Measurements from ENCODE around the gene DUSP10.

The DUSP10 gene

DNA sequence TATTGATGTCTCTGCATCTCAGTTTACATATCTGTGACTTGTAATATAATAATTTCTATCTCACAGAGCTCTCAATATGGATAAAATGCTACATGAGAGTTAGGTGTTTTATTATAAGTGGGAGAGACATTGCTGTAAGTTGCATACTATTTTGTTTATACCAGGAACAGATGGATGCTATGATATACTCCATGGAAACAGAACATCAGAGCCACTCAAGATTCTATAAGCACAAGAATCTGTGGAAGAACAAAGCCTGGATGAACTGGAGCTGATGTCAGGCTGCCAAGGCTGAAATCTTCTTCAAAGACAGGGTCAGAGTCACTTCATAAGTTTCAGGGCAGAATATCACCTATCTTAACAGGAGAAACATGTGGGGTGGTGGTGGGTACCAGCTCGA lies 30.2 kb downstream of the DUSP10 start:
- no peak for DNase-seq

DNA sequence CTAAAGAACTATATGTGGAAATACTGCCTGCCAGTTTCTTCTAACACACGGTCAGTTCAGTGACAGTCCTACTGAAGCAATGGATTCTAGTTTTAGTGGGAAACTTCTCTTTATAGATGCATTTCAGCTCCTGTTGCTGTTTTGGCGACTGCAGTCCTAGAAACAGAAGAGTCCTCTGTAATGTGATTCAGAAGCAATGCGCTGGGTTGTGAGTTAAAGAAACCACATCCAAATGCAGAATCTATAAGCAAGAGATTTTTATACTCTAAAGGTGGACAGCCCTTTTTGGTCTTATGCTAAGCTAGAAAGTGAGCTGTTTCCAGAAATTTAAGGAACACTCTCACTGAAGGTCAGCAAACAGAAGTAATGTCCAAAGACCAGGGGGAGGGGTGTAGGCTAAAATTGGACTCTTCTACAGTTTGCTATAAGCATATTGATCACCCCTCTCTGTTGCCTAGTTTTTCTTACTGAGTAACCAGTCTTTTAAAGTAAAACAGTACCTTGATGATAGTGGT lies 30.8 kb downstream of the DUSP10 start:
- DNase-seq: no peak

DNA sequence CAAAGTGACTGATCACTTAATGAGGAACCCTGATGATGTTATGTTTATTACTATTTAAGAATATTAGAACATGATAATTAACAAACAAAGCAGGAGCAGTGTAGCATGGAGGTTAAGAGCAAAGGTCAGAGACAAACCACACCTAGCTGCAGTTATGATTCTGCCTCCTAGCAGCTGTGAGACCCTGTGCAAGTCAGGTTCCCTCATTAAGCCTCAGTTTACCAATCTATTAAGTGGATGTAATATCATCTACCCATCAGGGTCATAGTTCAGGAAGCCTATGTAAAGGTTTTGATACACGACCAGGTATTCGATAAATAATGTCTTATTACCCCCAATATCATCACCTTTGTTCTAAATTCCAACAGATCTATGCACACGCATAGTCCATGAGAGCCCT lies 32.0 kb downstream of the DUSP10 start:
- DNase-seq: no peak

DNA sequence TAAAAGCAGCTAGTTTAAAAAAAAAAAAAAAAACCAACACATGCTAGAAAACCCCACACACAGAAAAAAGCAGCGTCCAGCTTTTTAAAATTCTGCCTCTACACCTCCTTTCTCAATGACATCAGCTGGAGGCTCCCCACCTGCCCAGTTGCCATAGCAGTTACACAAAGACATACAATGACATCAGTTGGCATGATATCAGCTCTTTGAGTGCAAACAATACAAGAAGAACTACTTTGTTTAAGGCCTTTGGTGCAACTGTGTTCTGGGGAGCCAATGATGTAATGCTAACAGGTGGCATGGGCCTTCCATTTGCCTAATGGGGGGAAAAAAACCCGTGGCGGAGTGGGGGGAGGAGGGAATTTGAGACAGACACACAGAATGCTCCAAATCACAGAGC lies 32.9 kb downstream of the DUSP10 start:
- DNase-seq: peak; percentile 68

DNA sequence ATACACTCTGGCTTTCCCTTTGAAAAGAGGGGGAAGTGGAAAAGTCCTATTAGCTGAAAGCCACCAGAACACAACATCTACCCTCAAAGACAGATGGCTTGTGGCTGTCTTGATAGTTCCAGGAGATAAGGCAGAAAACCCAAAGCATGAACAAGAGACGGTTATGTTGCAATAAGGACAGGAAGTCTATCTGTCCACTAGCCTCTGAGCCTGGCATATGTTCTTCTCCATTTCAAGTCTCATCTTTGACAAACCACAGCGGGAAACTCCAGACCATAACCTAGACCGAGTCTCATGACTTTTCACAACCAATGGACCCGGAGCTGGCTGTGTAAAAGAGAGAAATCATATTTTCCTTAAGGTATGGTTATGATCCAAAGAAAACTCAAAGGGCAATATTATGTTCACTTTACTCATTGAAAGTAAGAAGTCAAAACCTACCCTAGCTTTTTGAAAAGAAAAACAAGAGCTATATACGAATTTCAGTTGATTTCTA lies 33.8 kb downstream of the DUSP10 start:
- DNase-seq: no peak

DNA sequence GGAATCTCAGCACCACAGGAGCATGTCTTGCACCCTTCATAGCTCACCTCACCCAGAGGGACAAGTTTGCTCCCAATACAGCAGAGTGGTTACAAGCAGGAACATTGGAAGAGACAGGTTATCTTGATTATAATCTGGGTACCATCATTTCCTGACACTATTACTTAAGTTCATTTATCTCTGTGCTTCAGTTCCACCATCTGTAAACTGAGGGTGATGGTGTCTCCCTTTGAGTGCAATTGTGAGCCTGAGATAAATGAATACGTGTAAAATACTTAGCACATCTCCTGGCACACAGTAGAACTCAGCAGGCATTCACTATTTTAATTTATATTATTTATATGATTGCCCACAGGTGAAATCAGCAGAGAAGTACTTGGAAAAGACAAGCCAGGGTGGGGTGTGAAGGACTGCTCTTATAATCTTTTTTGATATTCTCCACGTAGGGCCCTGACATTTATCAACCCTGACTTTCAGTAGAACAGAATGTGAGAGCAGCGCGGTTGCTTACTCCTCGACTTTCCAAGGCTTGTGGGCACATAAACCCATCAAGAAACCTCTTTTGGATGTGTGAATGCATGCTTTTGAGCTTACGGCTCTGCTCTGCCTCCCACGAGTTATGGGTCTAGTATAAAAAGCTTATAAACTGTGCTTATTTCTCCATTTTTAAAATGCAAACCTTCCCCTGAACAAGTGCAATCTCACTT lies 34.9 kb downstream of the DUSP10 start:
- DNase-seq: no peak

DNA sequence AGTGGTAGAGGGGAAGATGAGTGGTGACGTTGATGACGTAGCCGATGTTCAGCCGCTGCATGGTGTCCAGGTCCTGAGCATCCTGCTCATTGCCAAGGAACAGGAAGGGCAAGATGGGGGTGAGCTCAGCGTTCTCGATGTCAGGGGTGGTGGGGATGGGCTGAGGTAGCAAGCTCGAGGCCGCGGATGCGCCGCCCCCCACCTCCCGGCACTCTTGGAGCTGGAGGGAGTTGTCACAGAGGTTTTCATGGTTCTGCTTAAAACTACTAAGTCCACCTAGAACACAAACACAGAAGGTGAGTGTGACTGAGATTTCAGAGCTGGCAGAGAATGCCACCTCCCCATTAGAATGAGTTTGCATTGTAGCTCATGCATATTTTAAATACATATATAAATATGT lies 35.7 kb downstream of the DUSP10 start:
- DNase-seq: no peak

DNA sequence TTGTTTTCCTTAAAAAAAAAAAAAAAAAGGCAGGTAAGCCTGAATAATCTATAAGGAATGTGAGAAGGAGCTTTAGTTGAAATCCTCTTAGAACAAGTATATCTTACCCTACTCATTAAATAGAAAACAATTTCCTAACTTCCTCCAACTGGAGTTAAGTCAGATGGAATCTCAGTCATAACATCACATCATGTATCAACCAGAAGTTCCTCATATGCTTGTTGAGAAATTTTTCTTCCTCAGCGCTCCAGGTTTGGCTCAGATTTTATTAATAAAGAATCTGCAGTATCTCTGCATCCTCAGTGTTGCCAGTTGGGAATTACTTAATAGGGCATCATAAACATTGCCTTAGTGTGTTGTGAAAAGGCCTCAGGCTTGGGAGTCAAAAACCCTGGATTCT lies 37.6 kb downstream of the DUSP10 start:
- DNase-seq: no peak

DNA sequence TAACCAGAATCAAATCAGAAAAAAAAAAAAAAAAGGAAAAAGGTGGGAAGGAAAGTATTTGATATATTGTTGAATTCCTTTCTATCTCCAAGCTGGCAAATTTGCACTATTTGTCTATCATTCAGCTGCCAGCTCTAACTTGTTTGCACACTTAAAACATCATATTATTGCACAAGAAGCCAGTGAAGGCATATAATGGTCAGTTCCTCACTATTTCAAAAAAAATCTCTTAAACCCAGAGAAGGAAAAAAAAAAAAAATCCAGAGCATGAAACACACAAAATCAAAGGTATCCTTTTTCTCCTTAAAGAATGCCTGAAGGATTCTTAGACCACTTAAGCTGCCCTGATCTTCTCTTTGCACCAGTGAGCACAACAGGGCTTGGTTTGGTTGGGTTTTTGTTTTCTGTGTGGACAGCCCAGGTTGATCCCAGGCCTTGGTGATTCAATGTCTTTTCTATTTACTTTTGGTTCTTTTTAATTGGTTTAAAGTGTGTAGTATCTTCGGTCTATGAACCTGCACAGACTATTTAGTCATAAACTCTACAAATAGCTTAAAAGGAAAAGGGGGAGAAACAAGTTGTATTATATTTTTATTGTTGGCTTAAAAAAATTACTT lies 40.2 kb downstream of the DUSP10 start:
- DNase-seq: no peak

DNA sequence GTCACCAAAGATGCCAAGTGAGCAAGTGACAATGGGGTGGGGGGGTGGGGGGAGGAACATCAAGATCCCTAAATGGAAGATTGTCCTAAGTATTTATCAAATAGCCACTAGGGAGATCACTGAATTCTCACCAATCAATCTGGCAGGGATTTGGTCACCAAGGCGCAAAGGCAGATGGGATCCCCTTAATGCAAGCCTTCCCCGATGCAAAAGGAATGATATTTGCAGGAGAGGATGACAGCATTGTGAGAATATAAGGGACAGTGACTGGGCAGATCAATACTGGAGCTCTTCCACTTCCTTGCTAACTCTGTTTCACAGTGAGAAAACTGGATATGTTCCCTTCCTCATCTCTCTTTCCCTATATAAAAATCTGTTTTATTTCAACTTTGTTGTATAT lies 40.9 kb downstream of the DUSP10 start:
- DNase-seq: no peak

DNA sequence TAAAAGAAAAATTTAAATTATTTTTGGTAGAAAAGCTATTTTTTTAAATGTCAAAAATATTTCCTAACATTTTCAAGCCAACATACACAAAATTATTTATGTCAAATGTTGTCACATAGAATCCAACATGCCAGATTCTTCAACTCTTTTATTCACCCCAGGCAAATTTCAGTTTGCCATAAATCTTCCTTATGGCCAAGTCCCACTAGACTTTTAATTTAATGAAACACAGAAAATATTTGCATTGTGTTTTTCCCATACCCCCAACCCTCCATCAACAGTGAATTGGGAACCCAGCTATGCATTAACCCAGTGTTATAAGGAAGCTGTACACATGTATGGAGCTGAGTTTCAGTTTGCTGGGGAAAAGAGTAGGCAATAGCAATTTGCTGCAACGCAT lies 41.4 kb downstream of the DUSP10 start:
- no peak for DNase-seq

DNA sequence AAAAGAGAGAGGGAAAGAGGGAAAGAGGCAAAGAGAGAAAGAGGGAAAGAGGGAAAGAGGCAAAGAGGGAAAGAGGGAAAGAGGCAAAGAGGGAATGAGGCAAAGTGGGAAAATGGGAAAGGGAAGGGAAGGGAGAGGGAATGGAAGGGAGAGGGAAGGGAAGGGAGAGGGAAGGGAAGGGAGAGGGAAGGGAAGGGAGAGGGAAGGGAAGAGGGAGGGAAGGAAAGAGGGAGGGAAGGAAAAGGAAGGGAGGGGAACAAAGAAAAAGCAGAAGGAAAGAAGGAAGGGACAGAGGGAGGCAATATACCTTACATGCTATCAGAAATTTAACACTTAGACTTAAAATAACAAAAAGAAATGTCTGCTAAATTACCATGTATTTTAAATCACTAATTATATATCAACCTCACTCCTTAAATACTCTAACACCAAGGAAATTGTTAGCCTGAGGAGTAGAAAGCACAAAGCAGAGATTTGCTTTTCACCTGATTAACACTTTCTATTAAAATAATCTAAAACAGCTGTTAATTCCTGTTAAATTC lies 41.8 kb downstream of the DUSP10 start:
- DNase-seq: no peak

DNA sequence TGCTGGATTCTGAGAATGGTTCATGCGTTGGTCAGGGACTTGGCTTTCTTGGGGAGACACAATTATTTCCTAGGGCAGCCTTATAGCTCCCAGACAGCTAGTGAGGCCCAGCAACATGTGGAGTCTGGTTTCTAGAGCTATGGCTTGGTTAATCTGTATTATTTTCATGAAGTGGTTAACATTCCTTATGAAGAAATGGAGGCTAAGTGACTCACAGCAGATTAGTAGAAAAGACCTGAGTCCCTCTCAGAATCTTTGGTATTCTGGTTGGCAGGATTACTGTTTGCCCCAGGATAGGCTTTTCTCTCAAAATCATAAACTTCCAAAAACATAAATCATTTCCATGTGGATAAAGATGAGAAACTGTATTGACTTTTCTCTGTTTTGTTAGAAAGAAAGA lies 42.3 kb downstream of the DUSP10 start:
- no peak for DNase-seq

DNA sequence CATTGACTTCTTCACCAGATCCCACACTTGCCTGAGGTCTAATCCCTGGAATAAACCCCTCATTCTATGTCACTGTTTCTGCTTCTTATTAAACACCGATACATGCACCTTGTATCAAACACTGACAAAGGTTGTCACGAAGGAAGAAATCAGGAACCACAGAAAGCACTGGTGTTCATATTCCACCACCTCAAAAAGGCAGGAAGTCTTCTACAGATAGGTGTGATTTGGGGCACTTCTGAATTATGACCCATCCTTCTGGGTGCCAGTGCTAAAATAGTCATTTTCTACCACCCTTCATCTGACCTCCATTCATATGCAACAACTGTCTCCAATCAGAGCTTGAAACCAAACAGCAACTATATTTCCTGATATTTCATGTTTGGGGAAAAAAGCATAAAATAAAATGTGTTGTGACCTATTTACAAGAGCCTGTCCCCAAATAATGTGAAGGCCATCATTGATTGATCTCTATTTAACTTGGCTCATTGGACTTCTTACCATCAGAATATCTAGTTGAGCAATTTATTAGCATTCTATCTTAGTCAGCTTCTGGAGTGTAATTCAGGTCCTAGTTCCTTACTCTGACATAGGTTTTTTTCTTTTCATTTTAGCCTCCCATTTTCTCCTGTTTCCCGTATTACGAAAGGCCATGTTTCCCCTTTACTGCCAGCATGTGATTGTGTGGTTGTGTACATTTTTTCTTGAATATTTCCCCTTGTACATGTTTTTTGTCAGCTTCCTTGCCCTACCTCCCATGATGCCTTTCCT lies 43.1 kb downstream of the DUSP10 start:
- DNase-seq: no peak

DNA sequence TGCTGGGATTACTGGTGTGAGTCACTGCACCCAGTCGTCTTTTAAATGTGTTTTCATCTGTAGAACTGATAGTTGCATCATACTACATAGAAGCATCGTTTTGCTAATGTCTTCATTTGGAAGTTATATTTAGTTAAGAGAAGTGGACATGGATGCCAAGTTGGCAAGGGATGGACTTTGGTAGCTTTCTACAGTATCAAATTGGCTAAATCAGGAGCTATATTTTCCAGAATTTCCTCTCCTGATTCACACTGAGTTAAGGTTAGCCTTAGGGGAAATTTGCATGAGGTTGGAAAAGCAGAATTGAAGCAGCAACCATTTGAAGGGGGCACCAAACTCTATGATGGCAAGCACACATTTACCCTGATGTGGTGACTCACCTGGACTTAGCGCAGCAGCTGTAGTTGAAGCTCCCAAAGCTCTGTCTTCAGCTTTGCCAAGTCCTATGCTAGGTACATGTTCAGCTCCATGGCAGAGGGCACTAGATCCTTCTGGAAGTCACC lies 43.9 kb downstream of the DUSP10 start:
- no peak for DNase-seq

DNA sequence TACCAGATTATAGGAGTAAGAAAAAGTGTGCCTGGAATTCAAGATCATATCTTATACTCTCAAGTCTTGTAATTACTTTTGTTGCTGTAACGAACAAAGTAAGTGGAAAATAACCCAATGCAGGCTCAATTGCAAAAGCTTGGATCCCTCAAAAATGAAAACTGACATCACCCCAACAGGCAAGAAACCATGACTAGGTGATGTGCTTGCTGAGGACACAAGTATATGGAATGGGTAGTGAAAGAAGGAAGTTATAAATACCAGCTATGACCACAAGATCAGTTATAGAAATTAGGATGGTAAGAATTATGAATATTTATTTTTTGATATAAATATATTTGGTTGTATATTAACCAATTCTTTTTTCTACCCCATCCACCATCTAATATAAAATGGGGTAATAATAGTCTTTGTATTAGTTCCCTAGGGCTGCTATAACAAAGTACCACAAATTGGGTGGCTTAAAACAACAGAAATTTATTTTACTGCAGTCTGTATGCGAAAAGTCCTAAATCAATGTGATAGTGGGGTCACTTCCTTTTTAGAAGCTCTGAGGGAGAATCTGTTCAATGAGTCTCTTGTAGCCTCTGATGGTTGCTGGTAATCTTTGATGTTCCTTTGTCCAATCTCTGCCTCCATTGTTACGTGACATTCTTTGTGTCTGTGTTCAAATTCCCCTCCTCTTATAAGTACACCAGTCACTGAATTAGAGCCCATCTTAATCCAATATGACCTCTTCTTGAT lies 45.0 kb downstream of the DUSP10 start:
- DNase-seq: no peak

DNA sequence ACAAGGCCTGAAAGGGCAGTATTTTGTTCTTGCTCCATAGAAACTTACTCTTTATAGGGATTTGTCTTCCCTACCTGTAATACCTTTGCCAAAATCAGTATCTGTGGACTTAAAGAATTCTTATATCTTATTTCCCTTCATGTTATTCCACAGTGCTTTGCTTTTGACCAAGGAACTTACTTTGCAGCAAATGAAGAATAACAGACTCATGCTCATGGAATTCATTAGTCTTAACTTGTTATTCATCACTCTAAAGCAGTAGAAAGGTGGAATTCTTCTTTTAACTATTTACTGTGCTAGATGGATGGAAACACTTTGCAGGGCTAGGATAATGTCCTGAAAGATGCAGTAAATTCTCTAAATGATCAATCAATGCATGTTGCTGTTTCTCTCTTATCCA lies 45.9 kb downstream of the DUSP10 start:
- no peak for DNase-seq

DNA sequence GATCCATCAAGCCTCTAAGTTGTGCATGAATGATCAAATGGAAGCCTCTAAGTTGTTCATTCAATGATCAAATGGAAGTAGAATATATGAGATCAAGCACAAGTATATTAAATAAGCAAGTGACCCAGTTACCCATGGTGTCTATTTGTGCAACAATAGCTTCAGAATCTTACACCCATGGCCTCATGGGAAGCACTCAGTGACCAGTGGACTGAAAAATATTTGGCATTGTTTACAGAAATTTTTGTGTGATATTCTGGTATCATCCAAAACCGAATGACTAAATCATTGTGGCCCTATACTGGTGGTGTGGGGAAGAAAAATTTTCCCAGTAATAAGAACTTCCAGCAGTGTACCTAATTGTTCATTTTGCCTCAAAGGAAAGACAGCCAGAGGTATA lies 46.6 kb downstream of the DUSP10 start:
- no peak for DNase-seq

DNA sequence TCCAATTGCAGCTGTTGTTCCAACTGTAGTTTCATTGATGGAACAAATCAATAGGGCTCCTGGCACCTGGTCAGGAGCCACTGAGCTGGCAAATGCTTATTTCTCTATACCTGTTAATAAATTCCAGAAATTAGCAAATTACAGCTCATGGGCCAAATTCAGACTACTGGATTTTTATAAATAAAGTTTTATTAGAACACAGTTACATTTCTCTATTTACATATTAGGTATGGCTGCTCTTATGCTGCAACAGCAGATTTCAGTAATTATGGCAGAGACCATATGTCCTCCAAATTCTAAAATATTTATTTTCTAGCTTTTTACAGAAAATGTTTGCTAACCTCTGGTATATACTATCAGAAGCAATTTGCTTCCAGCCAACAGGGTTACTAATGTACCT lies 47.8 kb downstream of the DUSP10 start:
- DNase-seq: no peak

DNA sequence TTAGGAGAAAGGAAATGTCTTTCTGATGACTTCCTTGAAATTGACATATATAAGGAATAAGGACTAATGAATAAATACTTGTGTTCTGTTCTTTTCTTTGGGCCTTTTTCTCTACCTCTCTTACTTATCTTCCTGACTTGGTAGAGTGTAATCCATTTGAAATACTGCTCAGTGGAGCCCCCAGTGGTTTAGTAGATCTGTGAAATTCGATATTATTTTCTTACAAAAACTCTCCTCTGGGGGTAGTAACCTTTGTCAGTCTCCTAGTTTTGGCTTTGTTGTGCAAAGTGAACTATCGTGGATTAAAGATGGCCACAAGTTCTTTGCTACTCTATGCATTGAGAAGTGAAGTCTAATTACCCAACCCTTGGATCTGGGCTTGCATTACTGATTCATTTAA lies 48.8 kb downstream of the DUSP10 start:
- DNase-seq: no peak

DNA sequence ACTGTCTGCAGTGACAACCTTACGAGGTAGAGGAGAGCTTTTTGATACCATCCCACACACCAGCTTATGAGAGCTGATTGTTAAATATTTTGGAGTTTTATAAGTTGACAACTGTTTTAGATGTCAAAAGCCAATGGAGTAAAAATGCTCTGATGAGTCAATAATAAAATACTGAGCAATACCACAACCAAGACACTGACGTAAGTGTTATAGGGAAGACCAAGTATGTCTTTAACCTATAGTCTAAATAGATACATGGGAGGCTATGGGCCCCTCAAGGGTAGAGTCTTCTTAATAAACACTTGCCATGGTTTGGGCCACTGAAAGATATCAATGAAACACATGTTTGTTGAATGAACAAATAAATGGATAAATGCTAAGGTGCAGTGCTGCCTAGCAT lies 49.2 kb downstream of the DUSP10 start:
- DNase-seq: no peak

DNA sequence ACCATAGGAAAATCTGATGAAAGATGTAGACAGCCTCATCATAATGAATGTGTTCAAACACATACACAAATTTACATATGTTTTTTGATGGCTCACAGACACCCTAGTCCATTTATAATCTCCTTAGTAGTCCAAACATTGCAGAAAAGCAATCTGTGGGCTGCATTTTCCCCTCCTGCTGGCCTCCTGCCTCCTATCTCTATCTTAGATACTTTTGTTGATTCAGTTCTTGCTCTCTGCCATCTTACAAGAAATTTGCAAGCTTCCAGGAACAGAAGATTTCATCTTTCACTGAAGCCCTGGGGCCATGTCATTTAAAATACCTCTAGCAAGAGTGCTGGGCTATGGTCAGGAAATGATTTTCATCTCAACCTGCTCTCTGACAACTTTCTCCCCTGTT lies 50.6 kb downstream of the DUSP10 start:
- DNase-seq: no peak

DNA sequence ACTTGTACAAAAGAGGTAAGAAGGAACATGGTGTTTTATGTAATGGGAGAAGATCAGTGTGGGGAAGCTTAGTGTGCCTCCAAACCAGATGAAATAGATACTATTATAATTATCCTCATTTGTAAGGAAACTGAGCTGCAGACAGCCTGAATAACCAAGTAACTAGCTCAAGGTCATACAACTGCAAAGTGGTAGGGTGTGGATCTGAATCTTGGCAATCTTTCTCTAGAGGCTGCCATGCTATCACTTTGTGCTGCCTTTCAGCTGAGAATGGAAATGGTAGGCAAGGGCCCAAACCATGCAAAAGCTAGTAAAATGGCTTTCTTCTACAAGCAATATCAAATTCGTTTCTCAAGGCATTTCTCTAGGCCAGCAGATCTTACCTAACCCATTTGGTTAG lies 51.0 kb downstream of the DUSP10 start:
- no peak for DNase-seq
